AG09319 (cell line): ENCODE data around the gene CMC2.

Experiments
- DNase-seq: peaks from one replicate; pipeline ENCODE4 v3.0.0-alpha.2; 2010; ENCODE audit warnings: low read depth; ENCODE audit errors: extremely low read depth
- CTCF ChIP-seq: IDR thresholded peaks from 2 replicates; pipeline ENCODE4 v1.5.1; 2011; ENCODE audit warnings: low read depth, mild to moderate bottlenecking, inconsistent platforms, low read length, moderate library complexity

CMC2 gene

GRCh38 chr16:81008505-81008789, 1.8 kb upstream of the CMC2 start:
- no peak for DNase-seq
- no peak for TF ChIP-seq CTCF

GRCh38 chr16:81006211-81006812, 373 bp downstream of the CMC2 start:
- TF ChIP-seq CTCF, result no peak
- DNase-seq, result no peak

- no peak for DNase-seq
- TF ChIP-seq CTCF, result no peak
These were observed 999 bp downstream of the CMC2 start for GRCh38 chr16:81005610-81006161.

GRCh38 chr16:81004646-81005353, 1.9 kb downstream of the CMC2 start:
- TF ChIP-seq CTCF, result peak; percentile 57
- no peak for DNase-seq

GRCh38 chr16:81003610-81004460, 2.9 kb downstream of the CMC2 start:
- no peak for TF ChIP-seq CTCF
- DNase-seq, result no peak

GRCh38 chr16:81003064-81003463, 3.6 kb downstream of the CMC2 start:
- DNase-seq, result no peak
- TF ChIP-seq CTCF, result no peak

GRCh38 chr16:81001330-81001729, 5.4 kb downstream of the CMC2 start:
- DNase-seq, result no peak
- no peak for TF ChIP-seq CTCF
